Heart left ventricle (tissue), 13 donors: ENCODE measurements around the gene PRKG1.

Source experiments
- CTCF ChIP-seq, 12 donors: fragments of 200-600 bp; sonication (generic) in 4 of 12; IDR thresholded peaks; one replicate each; pipeline versions ENCODE4 v1.5.0 to v1.8.0; 2018 to 2022; ENCODE audit warnings: antibody characterized with exemption in 12 of 12, mild to moderate bottlenecking in 5 of 12
- POLR2A ChIP-seq, 2 donors: fragments of 450-650 bp; IDR thresholded peaks; one replicate each; pipeline ENCODE4 v1.6.1; 2017; ENCODE audit warnings: antibody characterized with exemption in 2 of 2, mild to moderate bottlenecking in 2 of 2, moderate library complexity in 2 of 2
- donor health status: ischemic (EF 13 %, LVEDD 7.1; RV severe dilation, severe dysfunction).
- donor health status: DM: no; HTN: yes; CAD: no.
- donor health status: DM: no; HTN: no; CAD: no.
- donor health status: ischemic (EF 25% LVEDD 6.9; RV normal size, moderate dysfunction).
- donor health status: ischemic (EF 25% LVEDD 5.7; RV mildly dilated, moderate dysfunction).
- donor health status: ischemic (EF 35%, LVEDD 5.7; RV mildly dilated, moderate dysfunction).
- donor health status: nonischemic (EF 11% LVEDD 7.7; RV severe dilation, severe dysfunction).
- donor health status: DM: yes; HTN: yes; CAD: no.
- donor health status: PGD.
- donor health status: ischemic (EF 29% LVEDD 5.4; RV normal size, mild dysfunction).
- donor health status: nonischemic (EF 23%, LVEDD 6.1; RV moderate dilation, normal function).

- no peak for TF ChIP-seq CTCF (IDR thresholded peaks at IDR 0.05)
- no peak for TF ChIP-seq POLR2A (IDR thresholded peaks at IDR 0.05)
Measured at GRCh38 chr10:51327432-51327831, 253.1 kb downstream of the PRKG1 start.
